ENCODE measurements around the gene RNF41. TPM values are rescaled to one million over a fixed set of nuclear protein-coding genes. Genes with fewer than 3 reads are reported as not detected.
A peak's percentile ranks its signal among the peaks of the same experiment; 100 is the strongest.

The RNF41 gene
- total and polyA plus RNA-seq, 2 of the 13 experiments (the other 11 are each of a cell fraction or from before 2014, with no cell fraction given) = 27.1 to 39.4 TPM

GRCh38 chr12:56189918-56190694 lies 31.6 kb downstream of the RNF41 start (continued):
- TF ChIP-seq ZHX2 (IDR thresholded peaks at IDR 0.05; ENCODE audit: low read depth) (no peak), ZHX2 (CRISPR knock-in tag; IDR thresholded peaks at IDR 0.05; ENCODE audit: borderline replicate concordance) (0 out of 2 replicates have a peak, but pooled peaks have one; percentile 22), GMEB1 (CRISPR knock-in tag; IDR thresholded peaks at IDR 0.05; ENCODE audit: borderline replicate concordance) (no peak; the same call in 1 of the 2 replicates), KDM5A (IDR thresholded peaks at IDR 0.05; ENCODE audit: borderline replicate concordance, low read length) (peak; percentile 67; the same call in 1 of the 2 replicates), CBFB (CRISPR knock-in tag; IDR thresholded peaks at IDR 0.05) (peak; percentile 2; the same call in 1 of the 2 replicates), ZNF382 (CRISPR knock-in tag; IDR thresholded peaks at IDR 0.05; ENCODE audit: borderline replicate concordance) (no peak), ETV6 (CRISPR knock-in tag; conservative IDR thresholded peaks at IDR 0.05) (0 out of 2 replicates have a peak, but pooled peaks have one; percentile 60), ZNF713 (CRISPR knock-in tag; IDR thresholded peaks at IDR 0.05) (0 out of 2 replicates have a peak, but pooled peaks have one; percentile 9), ZFY (CRISPR knock-in tag; IDR thresholded peaks at IDR 0.05) (peak; percentile 72), WIZ (CRISPR knock-in tag; IDR thresholded peaks at IDR 0.05) (0 out of 2 replicates have a peak, but pooled peaks have one; percentile 51), ZNF430 (CRISPR knock-in tag; IDR thresholded peaks at IDR 0.05) (no peak), IRF2 (CRISPR knock-in tag; IDR thresholded peaks at IDR 0.05) (peak; percentile 58), DBP (CRISPR knock-in tag; IDR thresholded peaks at IDR 0.05; ENCODE audit: not compliant biosample characterization) (peak; percentile 71), ZNF350 (CRISPR knock-in tag; IDR thresholded peaks at IDR 0.05; ENCODE audit: borderline replicate concordance, low read depth) (peak; percentile 93), NR2C2 (CRISPR knock-in tag; IDR thresholded peaks at IDR 0.05; ENCODE audit: borderline replicate concordance) (peak; percentile 25; the same call in 1 of the 2 replicates), GZF1 (CRISPR knock-in tag; IDR thresholded peaks at IDR 0.05) (peak; percentile 27; the same call in 1 of the 2 replicates), MEIS1 (CRISPR knock-in tag; IDR thresholded peaks at IDR 0.05; ENCODE audit: borderline replicate concordance) (no peak), NFKB2 (CRISPR knock-in tag; IDR thresholded peaks at IDR 0.05; ENCODE audit: borderline replicate concordance) (peak; percentile 67; the same call in 1 of the 2 replicates)

All from HepG2 (cell line).